ENCODE results near the gene FLT3.
"Not testable (repeated sequence)": the region's sequence is repeated elsewhere in the genome, so short reads cannot be mapped to it uniquely, and the experiment has no call there.

The FLT3 gene

GRCh38 chr13:28100150-28101121 is at the start of gene FLT3:
Gene FLT3 (minus strand): TSS chr13:28100576. CDS start chr13:28100510, 66 bp downstream.
- no peak for DNase-seq

GRCh38 chr13:28147495-28147894 is 47.1 kb upstream of the FLT3 start:
- no peak for DNase-seq

DNA sequence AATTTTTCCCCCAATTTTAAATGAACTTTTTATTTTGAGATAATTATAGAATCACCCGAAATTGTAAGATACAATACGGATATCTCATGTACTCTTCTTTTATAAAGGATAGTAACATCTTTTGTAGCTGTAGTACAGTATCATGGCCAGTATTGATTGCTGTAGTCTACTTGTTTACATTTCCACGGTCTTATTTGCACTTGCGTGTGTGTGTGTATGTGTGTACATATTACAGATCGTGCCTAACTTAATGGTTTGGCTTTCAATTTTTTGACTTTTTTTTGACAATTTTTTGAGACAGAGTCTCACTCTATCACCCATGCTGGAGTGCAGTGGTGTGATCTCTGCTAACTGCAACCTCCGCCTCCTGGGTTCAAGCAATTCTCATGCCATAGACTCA is 44.7 kb upstream of the FLT3 start:
- DNase-seq, result no peak

DNA sequence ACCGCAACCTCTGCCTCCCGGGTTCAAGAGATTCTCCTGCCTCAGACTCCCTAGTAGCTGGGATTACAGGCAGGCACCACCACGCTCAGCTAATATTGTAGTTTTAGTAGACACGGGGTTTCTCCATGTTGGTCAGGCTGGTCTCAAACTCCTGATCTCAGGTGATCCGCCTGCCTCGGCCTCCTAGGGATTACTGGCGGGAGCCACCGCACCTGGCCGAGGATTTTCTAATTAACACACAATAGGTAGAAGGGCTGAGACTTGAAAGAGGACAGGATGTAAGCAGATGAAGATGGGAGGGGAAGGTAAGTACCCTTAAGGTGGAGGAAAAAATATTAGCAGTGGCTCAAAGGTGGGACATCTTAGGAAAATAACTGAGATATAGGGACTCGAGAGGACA is 41.2 kb upstream of the FLT3 start:
- not testable (repeated sequence) for DNase-seq

GRCh38 chr13:28140433-28141125 is 40.2 kb upstream of the FLT3 start:
- no peak for DNase-seq

DNA sequence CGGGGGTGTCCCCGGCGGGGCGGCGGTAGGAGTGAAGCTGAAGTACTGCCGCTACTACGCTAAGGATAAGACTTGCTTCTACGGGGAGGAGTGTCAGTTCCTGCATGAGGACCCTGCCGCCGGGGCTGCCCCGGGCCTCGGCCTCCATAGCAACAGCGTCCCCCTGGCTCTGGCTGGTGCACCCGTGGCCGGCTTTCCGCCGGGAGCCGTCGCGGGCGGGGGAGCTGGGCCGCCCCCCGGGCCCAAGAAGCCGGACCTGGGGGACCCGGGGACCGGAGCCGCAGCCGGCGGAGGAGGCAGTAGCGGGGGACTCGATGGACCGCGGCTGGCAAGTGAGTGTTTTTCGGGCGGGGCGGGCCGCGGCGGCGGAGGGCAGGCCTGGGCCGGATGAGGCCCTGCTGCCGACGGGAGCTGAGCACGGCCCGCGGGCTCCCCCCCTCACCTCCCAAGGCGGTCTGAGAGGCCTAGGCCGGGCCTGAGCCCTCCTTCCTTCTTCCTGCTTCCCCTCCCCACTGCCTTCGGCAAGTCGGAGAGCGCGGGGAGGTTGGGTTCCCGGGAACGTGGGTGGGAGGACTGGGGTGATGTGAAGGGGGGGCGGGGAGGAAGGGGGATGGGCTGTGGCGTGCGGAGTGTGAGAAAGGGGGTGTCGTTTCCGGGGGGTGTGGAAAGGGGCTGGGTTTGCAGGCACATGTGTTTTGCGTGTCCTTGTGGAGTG is 38.5 kb upstream of the FLT3 start:
- peak; percentile 51 for DNase-seq

- DNase-seq, result peak; percentile 88
Measured at GRCh38 chr13:28138012-28138755, 37.8 kb upstream of the FLT3 start, which contains the start of gene PAN3. Gene PAN3 (plus strand): TSS chr13:28138545. CDS start chr13:28138658, 113 bp downstream.

GRCh38 chr13:28137596-28137995 is 37.2 kb upstream of the FLT3 start:
- no peak for DNase-seq

- no peak for DNase-seq
Measured at GRCh38 chr13:28136916-28137315, 36.5 kb upstream of the FLT3 start.

GRCh38 chr13:28131646-28132045 is 31.3 kb upstream of the FLT3 start:
- DNase-seq, result no peak

DNA sequence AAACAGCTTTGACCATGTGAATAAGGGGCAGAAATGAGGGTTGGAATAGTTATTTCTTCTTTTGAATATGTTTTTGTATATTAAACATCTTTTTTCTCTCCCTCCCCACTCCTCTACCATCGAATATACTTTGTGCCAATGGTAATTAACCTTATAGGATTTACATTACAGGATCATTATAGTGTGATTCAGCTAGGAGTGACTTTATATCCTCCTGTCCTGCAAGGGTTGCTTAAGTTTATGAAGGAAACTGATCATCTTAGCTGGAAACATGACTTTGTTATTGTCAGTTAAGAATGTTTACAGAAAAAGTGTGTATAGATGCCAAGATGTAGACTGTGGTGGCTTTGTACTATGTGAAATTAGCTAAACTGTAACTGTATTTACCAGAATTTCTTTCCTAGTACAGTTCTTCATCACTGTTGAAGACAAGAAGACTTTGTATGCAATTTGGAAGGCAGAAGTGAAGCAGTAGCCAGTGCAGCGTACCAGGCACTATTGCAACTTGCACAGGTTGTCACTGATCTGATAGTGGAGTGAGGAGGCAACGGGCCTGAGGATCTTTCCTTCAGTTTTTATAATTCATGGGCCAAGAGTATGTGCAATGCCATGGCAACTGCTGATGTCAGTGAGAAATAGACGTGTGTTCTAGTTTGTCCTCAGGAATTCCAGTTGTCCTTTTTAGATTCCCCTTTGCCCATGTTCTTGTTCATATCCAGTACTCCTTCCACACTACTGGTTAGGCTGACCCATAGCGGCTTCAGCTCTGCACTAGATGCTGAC is 29.7 kb upstream of the FLT3 start:
- DNase-seq, result no peak

- DNase-seq, result no peak
Measured at GRCh38 chr13:28128926-28129325, 28.6 kb upstream of the FLT3 start.

GRCh38 chr13:28128030-28128429 is 27.7 kb upstream of the FLT3 start:
- no peak for DNase-seq

GRCh38 chr13:28121224-28121623 is 20.8 kb upstream of the FLT3 start:
- DNase-seq, result no peak

DNA sequence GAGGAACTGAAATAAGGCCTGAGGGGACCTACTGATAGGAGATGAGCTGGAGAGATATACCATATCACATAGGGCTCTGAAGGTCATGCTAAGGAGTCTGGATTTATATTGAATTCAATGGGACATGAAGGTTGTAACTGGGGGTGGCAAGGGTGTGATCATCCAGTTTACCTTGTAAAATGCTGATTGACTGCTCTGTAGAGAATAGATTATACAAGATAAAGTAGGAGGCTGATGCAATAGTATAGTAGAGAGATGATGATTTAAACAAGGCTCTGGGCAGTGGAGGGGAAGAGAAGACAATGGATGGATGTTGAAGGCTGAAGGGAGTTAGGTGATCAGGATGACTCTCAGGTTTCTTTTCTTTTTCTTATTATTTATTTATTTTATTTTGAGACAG is 19.9 kb upstream of the FLT3 start:
- no peak for DNase-seq

DNA sequence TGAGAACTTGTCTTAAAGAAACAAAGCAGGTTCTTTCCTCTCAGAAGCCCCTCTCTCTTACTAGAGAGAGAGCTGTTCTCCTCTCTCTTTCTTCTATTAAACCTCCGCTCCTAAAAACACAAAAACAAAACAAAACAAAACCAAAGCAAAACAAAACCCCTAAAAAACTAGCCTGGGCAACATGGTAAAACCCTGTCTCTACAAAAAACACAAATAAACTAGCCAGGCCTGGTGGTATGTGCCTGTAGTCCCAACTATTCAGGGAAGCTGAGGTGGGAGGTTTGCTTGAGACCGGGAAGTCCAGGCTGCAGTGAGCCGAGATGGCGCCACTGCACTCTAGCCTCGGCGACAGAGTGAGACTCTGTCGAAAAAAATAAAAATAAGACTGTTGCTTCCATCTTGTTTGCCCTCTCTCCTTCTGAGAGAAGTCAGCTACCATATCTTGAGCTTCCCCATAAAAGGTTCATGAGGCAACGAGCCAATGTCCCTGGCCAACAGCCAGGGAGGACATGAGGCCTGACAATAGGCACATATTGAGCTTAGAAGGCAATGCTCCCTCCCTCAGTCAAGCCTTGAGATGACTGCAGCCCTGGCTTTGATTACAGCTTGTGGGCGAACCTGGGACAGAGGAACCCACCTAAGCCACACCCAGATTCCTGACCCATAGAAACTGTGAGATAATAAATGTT is 17.5 kb upstream of the FLT3 start:
- DNase-seq, result no peak

GRCh38 chr13:28116736-28117135 is 16.4 kb upstream of the FLT3 start:
- DNase-seq, result no peak

GRCh38 chr13:28110414-28110813 is 10.0 kb upstream of the FLT3 start:
- DNase-seq, result no peak

DNA sequence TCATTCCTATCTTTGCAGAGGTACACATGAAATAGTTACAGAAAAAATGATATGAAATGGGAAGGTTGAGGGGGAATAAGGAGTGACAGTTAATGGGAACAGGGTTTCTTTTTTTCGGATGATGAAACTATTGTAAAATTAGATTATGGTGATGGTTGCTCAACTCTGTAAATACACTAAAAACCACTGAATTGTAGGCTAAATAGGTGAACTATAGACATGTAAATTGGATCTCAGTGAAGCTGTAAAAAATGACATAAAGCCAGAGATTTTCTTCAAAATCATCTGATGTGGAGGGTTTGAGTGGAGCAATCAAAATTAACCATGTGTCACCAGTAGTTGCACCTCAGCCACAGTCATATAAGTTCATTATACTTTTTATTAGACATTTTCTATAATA is 6.6 kb upstream of the FLT3 start:
- no peak for DNase-seq

- not testable (repeated sequence) for DNase-seq
Measured at GRCh38 chr13:28101886-28102285, 1.5 kb upstream of the FLT3 start.

All from NCI-H1048 (cell line).